HTR-8/SVneo (cell line): ENCODE results near the gene SRPRA.
"Not testable (repeated sequence)": the region's sequence is repeated elsewhere in the genome, so short reads cannot be mapped to it uniquely, and the experiment has no call there.

Source experiments
- DNase-seq: peaks from one replicate; pipeline ENCODE4 v3.0.0; 2011; ENCODE audit warnings: low spot score, mixed read lengths; ENCODE audit not compliant: insufficient read length
- FAIRE-seq: peaks from 2 replicates; lab custom pipeline; 2011; peaks lifted over from hg19 to GRCh38; lab: Jason Lieb, UNC

Gene SRPRA

GRCh38 chr11:126284829-126285228, 16.1 kb upstream of the SRPRA start:
- FAIRE-seq (no peak), DNase-seq (peak; percentile 45)

GRCh38 chr11:126282736-126283591, 14.3 kb upstream of the SRPRA start, which contains the start of gene TIRAP:
TSS of gene TIRAP (plus strand) at chr11:126283093. CDS start at chr11:126290895, 7,802 bp downstream.
- FAIRE-seq: no peak
- peak; percentile 33 for DNase-seq

GRCh38 chr11:126282361-126282735, 13.7 kb upstream of the SRPRA start:
- no peak for DNase-seq
- no peak for FAIRE-seq

GRCh38 chr11:126281666-126282175, 13.0 kb upstream of the SRPRA start:
- DNase-seq (no peak), FAIRE-seq (no peak)

- DNase-seq: no peak
- FAIRE-seq: no peak
Observed at GRCh38 chr11:126281245-126281644, 12.6 kb upstream of the SRPRA start.

GRCh38 chr11:126280595-126280994, 11.9 kb upstream of the SRPRA start:
- FAIRE-seq (no peak), DNase-seq (no peak)

- no peak for DNase-seq
- no peak for FAIRE-seq
Observed at GRCh38 chr11:126279191-126279590, 10.5 kb upstream of the SRPRA start.

- no peak for DNase-seq
- FAIRE-seq: no peak
Observed at GRCh38 chr11:126277780-126278179, 9.1 kb upstream of the SRPRA start.

- no peak for FAIRE-seq
Observed at GRCh38 chr11:126277322-126277721, 8.6 kb upstream of the SRPRA start.

GRCh38 chr11:126268361-126268707, 361 bp downstream of the SRPRA start:
- FAIRE-seq (no peak), DNase-seq (peak; percentile 22)

More at GRCh38 chr11:126277322-126277721, 8.6 kb upstream of the SRPRA start:
- DNase-seq: no peak

GRCh38 chr11:126267650-126268049, 1.0 kb downstream of the SRPRA start:
- FAIRE-seq (no peak), DNase-seq (no peak)

GRCh38 chr11:126265811-126266210, 2.9 kb downstream of the SRPRA start:
- DNase-seq: no peak
- no peak for FAIRE-seq

- DNase-seq (no peak), FAIRE-seq (no peak)
Observed at GRCh38 chr11:126263489-126263888, 5.2 kb downstream of the SRPRA start.

- FAIRE-seq: no peak
- DNase-seq: no peak
Observed at GRCh38 chr11:126262216-126262615, 6.5 kb downstream of the SRPRA start.

- FAIRE-seq (no peak), DNase-seq (no peak)
Observed at GRCh38 chr11:126257764-126258163, 10.9 kb downstream of the SRPRA start.

GRCh38 chr11:126257144-126257543, 11.6 kb downstream of the SRPRA start:
- DNase-seq (no peak), FAIRE-seq (no peak)

- FAIRE-seq (no peak), DNase-seq (no peak)
Observed at GRCh38 chr11:126256216-126256615, 12.5 kb downstream of the SRPRA start.

GRCh38 chr11:126255507-126255906, 13.2 kb downstream of the SRPRA start:
- DNase-seq, FAIRE-seq: not testable (repeated sequence)

- DNase-seq: no peak
- no peak for FAIRE-seq
Observed at GRCh38 chr11:126254819-126255218, 13.9 kb downstream of the SRPRA start.

- no peak for DNase-seq
- no peak for FAIRE-seq
Observed at GRCh38 chr11:126253265-126253664, 15.4 kb downstream of the SRPRA start.

GRCh38 chr11:126246636-126247035, 22.1 kb downstream of the SRPRA start:
- FAIRE-seq (no peak), DNase-seq (no peak)

GRCh38 chr11:126233391-126233790, 35.3 kb downstream of the SRPRA start:
- DNase-seq (no peak), FAIRE-seq (no peak)
